ENCODE results near the gene TUBGCP3.

- TF ChIP-seq CTCF (IDR thresholded peaks at IDR 0.05): no peak
- no peak for TF ChIP-seq EZH2 (IDR thresholded peaks at IDR 0.05; ENCODE audit: borderline replicate concordance, insufficient read depth, low read depth, low read length, poor library complexity, severe bottlenecking)
These were observed 38.8 kb upstream of the TUBGCP3 start for GRCh38 chr13:112626761-112627160.

Data from B cell (primary cell).